HL-60/S4 (cell line): ENCODE results near the gene HELZ2.

Source experiments
- in situ Hi-C: fragments of 300-500 bp; cut with MboI; formaldehyde crosslinking; loops from 2 replicates; pipeline ENCODE4 v1.14.3; 2022; ENCODE audit warnings: low sequenced_read_pairs

Gene HELZ2

DNA sequence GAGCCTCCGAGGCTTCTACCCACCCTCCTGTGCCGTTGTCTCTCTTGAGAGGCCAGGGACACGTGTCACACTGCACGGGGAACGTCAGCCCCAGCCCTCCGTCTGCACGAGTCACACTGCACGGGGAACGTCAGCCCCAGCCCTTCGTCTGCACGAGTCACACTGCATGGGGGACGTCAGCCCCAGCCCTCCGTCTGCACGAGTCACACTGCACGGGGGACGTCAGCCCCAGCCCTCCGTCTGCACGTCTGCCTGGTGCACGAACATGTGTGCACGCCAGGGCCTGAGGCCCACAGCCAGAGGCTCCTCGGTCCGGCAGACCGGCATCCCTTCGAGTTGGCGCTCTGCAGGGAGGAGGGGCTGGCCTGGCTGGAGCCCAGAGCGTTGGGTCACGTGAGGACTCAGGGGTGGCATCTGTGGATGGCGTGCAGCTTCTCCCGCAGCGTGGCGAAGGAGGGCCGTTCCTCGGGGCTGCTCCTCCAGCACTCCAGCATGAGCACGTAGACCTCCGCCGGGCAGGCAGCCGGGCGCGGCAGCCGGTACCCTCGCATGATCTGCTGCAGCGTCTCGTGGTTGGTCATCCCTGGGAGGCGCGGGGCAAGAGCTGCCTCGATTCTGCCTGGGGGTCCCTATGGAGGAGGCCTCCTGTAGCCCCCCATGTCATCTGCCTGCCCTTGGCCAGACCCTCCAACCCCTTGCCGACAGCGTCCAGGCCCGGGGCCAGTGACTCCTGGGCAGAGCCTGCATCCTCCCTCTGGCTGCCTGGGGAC, 33.4 kb downstream of the HELZ2 start:
- in situ Hi-C loops = no loop called here

DNA sequence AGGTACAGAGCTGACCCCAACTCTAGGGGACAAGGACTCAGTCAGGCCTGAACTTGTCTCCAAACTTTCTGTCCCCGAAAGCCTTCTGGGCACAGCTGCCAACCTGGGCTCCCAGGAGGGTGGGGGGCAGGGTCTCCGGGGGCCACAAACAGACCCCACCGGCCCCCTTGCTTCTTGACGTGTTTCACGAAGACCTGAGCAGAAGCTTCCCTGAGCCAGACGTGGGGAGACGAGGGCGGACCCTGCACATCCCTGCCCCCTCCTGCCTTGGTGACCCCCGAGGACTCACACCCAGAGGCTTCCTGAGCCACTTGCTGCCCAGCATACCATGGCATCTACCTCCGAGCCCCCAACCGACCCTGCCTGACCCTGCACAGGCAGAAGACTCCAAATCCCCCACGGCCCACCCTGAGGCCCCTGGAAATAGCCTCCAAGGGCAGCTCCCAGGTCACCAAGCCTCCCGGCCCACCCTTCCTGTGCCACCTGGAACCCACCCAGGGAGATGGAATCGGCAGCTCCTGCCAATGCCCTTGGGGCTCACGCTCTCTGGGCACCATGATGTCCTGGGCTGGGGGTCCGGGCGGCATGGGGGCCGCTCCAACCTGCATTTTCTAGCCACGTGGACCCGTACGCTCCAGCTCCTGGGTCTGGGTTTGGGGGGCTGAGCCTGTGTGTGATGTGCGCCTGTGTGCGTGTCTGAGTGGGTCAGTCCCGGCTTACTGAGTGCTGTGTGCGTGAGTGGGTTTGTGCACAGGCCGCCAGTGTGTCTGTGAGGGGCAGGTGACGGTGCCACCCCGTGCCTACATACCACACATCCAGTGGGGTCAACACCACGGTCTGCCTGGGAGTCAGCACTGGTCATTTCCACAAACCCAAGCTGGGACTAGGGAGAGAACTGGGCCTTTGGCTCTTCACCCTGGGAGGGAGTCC, 34.3 kb downstream of the HELZ2 start:
- in situ Hi-C loops = no loop called here

DNA sequence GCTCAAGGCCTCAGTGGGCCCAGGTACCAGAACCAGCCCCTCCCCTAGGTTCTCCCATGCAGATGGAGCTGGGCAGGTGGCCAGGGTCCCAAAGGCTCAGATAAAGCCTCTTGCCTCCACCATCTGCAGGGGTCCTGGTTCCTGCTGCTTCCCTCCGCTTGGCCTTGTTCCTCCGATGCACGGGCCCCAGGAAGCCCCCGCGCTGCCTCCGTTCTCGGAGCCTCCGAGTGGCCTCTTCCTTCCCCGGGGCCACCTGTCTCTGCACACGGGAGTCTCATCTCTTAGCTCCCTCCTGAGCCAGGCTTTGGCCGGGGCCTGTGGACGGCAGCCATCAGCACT, 35.0 kb downstream of the HELZ2 start:
- in situ Hi-C loops = no loop called here

DNA sequence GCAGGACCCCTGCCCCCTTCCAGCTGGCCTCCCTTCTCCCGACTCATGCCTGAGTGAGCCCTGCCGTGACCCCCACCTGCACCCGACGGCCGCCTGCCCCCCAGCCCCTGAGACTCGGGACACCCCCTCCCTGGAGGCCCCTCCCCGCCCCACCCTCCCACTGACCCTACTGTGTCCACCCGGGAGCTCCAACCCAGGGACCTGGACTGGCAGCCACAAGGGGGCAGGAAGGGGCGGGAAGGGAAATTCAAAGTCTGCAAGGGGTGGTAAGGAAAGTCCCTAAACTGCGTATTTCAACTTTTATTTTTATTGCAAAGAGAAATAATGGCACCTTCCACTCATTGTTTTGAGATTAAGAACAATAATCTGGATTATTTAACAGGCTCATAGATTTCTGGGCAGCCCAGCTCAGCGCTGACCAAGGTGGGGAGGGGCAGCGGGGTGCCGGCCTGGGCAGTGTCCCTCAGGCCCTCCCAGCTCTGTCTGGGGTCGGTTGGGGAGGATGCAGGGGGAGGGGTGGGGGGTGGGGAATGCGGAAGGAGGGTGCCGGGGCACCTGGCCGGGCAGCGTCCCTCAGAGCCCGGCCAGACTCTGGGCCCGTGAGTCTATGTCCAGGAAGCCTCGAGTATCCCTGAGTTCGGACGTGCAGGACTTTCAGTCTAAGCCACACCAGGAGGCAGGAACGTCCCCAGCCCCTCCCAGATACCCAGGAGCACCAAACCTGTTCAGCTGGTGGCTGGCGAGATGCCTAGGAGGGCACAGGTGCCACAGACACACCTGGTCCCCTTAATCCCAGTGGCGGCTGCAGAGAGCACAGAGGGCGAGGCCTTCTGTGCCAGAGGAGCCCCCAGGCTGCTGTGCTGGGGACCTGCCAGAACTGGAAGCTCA, 35.6 kb downstream of the HELZ2 start:
- in situ Hi-C loops = no loop called here

DNA sequence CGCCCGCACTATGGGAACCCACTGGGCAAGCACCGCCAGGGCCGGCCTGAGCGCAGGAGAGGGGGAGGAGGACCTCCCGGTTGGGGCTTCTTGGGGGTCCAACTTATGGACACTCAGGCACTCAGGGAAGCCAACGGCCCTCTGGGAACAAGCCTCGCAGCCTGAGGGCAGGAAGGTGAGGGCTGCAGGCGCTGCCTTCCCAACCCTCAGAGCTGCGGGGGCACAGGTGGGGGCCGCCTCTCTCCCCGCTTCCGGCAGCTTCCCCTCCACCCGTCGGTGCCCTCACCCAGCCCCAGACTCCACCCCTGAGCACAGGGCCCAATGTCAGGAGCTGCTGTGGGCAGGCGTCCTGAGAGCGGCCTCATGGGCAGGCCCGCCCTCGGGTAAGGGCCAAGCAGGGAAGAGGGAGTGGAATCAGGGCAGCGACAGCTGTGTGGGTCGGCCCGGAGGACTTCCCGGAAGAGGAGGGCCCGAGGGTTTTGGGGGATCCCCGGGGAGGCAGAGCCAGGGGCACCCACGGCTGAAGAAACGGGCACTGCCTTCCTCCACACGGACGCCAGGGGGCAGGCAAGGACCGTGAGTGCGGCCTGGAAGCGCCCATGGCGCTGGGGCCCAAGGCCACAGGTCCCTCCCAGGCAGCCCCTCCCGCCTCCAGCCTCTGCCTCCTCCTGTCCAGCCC, 36.4 kb downstream of the HELZ2 start:
- in situ Hi-C loops = no loop called here

DNA sequence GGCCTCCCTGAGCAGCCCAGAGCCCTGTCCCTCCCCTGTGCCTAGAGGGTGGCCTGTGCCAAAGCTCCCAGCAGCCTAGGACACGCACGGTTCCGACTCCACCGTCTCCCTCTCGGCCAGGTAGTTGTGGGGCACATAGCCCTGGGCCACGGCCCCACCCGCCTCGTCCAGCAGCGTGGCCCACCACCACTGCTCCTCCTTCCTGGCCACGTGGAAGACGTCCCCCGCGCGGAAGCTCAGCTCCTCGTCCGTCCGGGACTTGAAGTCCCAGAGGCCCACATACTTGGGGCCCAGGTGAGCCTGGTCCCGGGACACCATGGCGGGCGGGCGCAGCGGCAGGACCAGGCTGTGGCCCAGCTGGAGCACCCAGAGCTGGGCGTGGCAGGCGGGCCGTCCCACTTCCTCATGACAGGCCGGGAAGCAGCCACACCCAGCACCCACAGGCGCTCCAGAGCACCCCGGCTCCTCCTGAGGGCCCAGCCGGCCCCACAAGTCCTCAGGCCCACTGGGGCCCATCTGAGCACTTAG, 37.0 kb downstream of the HELZ2 start, which contains the start of gene PTK6:
Gene PTK6, minus strand, starts transcription at position 380 of the 528 bp plus-strand sequence. Its CDS starts 62 bp downstream, at position 318.
- in situ Hi-C loops = no loop called here

DNA sequence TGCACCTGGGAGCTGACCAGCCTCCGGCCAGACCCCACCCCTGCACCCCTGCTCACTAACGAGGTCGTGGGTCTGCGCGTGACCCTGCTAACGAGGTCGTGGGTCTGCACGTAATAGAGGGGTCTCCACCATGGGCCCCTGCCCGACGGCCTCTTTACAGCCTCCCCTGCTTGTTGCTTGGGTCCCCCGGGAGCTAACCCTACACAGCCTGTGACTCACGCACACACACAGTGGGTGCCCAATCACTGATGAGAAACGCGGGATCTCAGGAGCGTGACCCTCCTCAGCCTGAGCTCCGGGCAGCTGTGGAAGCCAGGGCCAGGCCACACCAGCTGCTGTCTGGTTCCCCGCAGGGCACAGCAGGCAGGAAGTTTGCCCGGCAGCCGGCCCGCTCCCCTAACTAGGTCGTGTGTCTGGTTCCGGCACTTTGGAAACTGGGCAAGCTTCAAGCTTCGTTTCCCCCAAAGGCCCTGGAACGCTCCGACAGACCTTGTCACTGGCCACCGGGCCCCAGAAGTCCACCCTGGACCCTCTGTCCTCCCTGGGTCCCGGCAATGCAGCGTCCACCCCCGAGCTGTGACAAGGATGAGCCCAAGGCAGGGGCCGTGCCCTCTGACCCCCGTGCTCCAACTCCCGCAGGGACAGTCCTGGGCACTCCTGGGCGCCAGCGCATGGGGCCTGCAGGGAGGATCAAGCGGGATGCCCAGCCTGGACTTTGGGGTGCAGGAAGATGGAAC, 37.6 kb downstream of the HELZ2 start:
- in situ Hi-C loops = no loop called here

DNA sequence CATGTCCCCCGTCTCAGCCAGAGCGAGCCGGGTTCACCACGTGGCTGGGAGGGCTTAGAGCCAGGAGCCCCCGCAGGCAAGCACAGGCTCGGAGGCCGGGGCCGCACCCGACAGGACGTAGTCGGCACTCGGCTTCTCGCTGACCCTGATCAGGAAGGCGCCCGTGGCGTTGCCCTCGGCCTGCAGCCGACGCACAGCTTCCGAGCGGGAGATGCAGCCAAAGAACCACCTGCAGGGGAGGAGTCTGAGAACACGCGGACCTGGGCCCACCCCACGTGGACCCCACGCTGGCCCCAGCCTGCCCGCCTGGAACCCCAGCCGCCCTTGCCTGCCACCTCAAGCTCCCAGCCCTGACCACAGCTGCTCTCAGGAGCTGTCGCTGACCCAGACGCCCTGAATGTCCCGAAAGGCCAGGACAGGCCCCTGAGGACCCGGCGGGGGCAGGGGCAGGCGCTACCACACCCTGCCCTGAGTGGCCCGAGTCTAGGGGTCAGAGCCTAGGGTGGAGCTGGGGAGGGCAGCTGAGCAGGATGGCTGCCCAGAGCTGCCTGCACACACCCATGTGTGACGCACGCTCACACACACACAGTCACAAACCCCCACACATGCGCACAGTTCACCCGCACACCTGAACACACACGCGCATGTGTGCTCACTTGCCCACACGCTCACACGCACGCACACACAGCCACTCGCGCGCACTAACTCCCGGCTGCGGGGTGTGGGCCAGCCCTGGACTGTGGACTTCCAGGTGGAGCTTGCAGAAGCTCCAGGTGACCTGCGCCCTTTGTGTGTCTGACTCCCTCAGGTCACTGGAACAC, 39.0 kb downstream of the HELZ2 start:
- in situ Hi-C loops = no loop called here

DNA sequence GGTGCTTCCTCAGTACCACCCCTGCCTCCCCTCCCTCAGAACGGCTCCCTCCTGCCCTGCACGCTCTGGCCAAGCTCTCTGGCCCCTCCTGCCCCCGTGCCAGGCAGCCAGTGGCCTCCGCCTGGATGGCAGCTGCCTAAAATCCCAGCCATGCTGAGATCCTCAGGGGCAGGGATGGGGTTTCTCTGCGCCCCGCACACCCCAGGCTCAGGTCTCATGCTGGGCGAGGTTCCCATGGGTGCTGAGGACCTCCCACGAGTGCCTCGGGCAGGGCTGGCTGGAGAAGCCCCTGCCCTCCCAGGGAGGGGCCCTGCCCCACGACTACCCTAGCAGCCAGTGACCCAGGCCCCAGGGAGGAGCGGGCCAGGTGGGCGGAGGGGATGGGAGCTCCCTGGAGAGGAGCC, 39.6 kb downstream of the HELZ2 start:
- in situ Hi-C loops = no loop called here

DNA sequence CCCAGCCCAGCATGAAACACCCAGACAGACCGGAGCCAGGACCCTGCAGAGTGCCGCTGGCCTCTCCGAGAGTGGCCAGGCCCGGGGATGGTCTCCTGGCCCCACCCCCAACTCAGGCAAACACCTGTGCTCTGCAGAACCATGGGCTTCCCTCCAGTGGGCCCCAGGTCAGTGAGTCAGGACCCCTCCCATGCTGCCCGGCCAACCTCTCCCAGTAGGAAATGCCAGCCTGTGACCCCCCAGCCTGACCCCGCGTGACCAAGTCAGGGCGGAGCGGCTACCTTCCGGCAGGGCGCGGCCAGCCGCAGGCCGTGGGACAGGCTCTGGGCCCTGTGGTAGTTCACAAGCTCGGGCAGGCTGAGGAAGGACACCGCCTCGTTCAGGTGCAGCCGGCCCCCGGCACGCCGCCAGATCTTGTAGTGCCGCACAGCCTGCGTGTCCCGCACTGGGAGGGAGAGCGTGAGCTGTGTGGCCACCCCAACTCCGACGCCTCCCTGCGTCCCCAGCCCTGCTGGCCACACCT, 40.1 kb downstream of the HELZ2 start:
- in situ Hi-C loops = no loop called here

DNA sequence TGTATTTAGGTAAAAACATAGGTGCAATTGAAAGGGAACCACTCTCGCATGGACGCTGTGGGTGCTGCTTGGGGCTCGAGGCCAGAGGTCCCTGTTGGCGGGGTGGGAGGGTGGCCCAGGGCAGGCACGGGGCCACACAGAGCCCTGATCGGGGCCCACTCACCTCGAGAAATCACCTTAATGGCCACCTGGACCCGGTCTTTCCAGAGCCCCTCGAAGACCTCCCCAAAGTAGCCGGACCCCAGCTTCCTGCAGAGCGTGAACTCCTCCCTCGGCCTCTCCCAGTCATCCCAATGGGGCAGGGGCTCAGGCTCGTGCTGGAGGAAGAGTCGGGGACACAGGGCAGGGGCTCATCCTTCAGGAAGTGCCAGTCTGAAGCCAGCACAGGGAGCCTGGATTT, 40.7 kb downstream of the HELZ2 start:
- in situ Hi-C loops = no loop called here

DNA sequence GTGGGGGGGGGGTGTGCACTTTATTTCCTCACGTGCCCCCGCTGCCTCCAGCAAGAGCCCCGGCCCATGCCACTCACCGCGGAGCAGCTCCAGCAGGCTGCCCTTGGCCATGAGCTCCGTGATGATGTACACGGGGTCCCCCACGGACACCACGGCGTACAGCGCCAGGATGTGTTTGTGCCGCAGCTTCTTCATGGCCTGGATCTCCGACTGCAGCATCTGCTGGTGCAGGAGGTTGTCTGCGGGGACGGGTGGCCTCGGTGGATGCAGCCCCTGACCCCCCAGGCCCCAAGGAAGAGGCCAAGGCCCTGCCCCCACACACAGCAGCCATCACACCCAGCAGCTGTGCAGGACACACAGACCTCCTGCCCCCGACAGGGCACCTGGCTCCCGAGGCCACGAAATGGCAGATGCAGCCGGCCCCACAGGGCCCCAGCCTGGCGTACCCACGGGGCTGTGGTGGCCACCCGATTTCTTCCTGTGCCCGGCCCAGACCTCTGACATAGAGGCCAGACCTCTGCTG, 41.5 kb downstream of the HELZ2 start:
- in situ Hi-C loops = no loop called here

DNA sequence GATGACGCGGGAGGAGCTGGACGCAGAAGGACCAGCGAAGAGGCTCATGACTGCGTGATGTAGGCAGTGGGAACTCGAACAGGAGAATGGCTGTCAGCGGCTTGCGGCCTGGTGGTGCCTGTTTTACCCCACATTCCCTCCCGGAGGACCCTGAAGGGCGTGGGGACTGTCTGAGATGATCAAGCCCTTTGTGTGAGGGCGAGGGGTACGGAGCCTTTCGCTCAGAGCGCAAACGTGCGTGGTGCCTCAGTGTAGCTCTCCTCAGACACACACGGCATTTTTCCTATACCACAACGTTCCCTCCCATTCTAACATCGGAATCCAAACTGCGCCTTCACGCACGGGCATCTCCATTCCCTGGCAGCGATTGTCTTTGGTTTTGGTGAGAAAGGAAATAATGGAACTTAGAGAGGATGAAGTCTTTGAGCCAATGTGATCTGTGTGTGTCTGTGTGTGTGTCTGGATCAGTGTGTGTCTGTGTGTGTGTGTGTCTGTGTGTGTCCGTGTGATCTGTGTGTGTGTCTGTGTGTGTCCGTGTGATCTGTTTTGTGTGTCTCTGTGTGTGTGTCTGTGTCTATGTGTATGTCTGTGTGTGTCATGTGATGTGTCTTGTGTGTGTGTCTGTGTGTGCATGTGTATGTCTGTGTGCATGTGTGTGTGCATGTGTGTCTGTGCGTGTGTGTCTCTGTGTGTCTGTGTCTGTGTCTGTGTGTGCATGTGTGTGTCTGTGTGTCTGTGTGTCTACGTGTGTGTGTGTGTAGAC, 42.2 kb downstream of the HELZ2 start:
- in situ Hi-C loops = no loop called here

DNA sequence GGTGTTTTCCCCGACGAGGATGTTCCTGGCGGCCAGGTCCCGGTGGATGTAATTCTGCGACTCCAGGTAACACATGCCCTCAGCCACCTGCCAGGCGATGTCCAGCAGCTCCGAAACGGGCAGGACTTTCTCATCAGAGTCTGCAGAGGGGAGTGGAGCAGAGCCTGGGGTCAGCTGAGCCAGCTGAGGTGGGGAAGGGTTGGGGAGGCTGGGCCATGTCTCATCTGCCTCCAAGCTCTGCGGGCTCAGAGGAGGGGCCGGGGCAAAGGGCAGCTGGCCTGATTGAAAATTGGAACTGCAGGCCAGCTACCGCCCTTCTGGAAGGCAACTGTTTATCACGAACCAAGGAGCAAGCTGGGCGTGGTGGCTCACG, 43.3 kb downstream of the HELZ2 start:
- in situ Hi-C loops = no loop called here

DNA sequence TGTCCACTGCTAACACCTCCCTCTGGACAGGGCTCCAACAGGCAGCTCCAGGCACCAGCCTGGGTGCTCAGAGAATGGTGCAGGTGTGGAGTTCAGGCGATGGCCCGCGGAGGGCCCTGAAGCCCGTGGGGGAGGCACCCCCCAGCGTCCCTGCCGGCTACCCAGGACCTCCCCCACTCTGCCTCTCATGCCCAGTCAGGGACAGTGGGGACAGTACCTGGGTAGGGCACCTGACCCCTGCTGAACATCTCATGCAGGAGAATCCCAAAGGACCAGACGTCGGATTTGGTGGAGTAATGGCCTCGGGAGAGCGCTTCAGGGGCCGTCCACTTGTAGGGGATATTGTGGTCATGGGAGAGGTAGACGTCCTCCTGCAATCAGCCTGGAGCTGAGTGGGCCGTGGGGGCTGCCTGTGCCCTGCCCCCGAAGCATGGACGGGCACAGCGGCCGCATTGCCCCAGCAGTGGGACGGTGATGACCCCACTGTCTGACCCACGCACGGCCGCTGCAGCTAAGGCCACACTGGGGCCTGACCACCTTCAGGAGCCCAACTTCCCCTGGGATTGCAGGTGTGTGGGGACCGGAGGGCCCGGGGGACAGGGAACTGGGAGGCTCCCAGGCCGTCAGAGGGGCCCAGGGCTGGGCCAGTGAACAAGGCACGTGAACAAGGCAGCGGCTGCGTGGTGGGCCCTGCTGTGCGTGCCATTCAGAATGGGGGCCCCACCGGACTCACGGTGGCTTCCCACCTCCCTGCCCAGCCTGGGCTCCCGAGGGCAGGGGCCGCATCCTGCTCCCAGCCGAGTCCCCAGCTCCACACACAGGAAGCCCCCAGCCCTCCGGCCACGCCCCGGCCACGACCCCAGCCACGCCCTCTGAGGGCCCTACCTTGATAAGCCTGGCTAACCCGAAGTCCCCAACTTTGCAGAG, 43.9 kb downstream of the HELZ2 start:
- in situ Hi-C loops = no loop called here

DNA sequence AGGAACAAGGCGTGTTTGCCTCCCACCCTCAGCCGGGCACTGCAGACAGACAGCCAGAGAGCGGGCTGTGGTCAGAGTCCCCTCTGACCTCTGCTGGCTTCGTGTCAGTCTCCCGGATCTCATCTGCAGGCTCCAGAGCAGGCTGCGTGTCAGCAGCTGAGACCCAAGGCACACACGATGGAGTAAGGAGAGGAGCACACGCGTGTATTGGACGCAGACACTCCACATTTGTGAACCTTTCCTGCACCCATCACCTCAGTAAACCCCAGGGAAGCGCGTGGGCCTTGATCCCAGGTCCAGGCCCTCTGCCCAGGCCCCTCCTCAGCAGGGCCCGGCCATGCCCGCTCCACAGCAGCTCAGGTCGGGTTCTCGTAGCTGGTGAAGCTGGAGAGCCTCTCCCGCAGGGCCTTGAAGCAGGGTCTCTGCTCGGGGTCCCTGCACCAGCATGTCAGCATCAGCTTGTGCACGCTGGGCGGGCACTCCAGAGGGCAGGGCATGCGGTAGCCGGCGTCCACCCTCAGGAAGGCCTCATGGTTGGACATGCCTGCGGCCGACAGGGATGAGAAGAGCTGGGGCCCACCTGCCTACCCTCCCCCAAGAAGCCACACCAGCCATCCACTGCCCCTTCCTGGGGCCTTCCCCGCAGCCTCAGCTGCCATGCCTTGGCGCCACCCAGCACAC, 44.7 kb downstream of the HELZ2 start:
- in situ Hi-C loops = no loop called here
